Peyer's patch (tissue), 4 donors: Measurements from ENCODE around the gene HSP90AA1. TPM values are rescaled to one million over a fixed set of nuclear protein-coding genes. Genes with fewer than 3 reads are reported as not detected.

Experiments used
- DNase-seq, 3 donors: peaks; one replicate each; pipeline ENCODE4 v3.0.0-alpha.2; 2017 to 2019
- H3K27ac ChIP-seq, 4 donors: fragments of 200-600 bp; sonication (generic); one replicate each; pipeline ENCODE4 v1.5.1; 2016 to 2019
- H3K27me3 ChIP-seq, 2 donors: fragments of 200-600 bp; sonication (generic); one replicate each; pipeline ENCODE4 v1.5.1; 2019
- H3K36me3 ChIP-seq, 3 donors: fragments of 200-600 bp; sonication (generic); one replicate each; pipeline ENCODE4 v1.5.1; 2016 to 2019
- H3K4me1 ChIP-seq, 4 donors: fragments of 200-600 bp; sonication (generic); one replicate each; pipeline ENCODE4 v1.5.1; 2016 to 2019
- H3K4me3 ChIP-seq, 4 donors: fragments of 200-600 bp; sonication (generic); 1 replicate in 3 of 4; 2 replicates in 1 of 4; pipeline ENCODE4 v1.5.1; 2016 to 2019; ENCODE audit warnings: mild to moderate bottlenecking in 1 of 4
- H3K9me3 ChIP-seq, 4 donors: fragments of 200-600 bp; sonication (generic); one replicate each; pipeline ENCODE4 v1.5.1; 2016 to 2019; ENCODE audit warnings: mild to moderate bottlenecking in 1 of 4
- CTCF ChIP-seq, 6 experiments: fragments of 450-650 bp in 4 of 6; fragments of 200-600 bp in 2 of 6; sonication (generic) in 1 of 6; IDR thresholded peaks; one replicate each; pipeline ENCODE4 v1.5.1; 2017 to 2019; ENCODE audit warnings: antibody characterized with exemption in 6 of 6, mild to moderate bottlenecking in 3 of 6, moderate library complexity in 1 of 6
- POLR2A ChIP-seq, 2 donors: fragments of 450-650 bp; IDR thresholded peaks; one replicate each; pipeline ENCODE4 v1.5.1; 2017; ENCODE audit warnings: antibody characterized with exemption in 2 of 2, mild to moderate bottlenecking in 2 of 2, moderate library complexity in 2 of 2
- total RNA-seq, 4 donors: library from RNA; depleted of rRNA; stranded (reverse); fragments of >200 nt; gene quantifications; one replicate each; pipeline ENCODE4 v1.1.0, GENCODE V29; 2016

The HSP90AA1 gene
- total RNA-seq, 4 donors from 2014 or later, result 141 to 550 (median 254) TPM

GRCh38 chr14:102095871-102096568, 9.2 kb upstream of the HSP90AA1 start:
- TF ChIP-seq CTCF (IDR thresholded peaks at IDR 0.05), result no peak
- TF ChIP-seq POLR2A (IDR thresholded peaks at IDR 0.05), result no peak
- H3K27ac ChIP-seq, result no peak overlapping the region
- peaks cover 0 to 3% (median 0%) of the 10 kb centered on the region in 4 donors for H3K4me1 ChIP-seq
- no peaks in the 10 kb centered on the region for H3K27me3 ChIP-seq
- H3K9me3 ChIP-seq, result no peaks in the 10 kb centered on the region
- H3K4me3 ChIP-seq, result no peak overlapping the region
- H3K36me3 ChIP-seq, result no peaks in the 10 kb centered on the region
- DNase-seq, result no peak

GRCh38 chr14:102095231-102095870, 8.5 kb upstream of the HSP90AA1 start:
- no peak for TF ChIP-seq CTCF (IDR thresholded peaks at IDR 0.05)
- TF ChIP-seq POLR2A (IDR thresholded peaks at IDR 0.05), result no peak
- Histone ChIP-seq H3K27me3 (no peaks in the 10 kb centered on the region), H3K4me3 (no peak overlapping the region), H3K27ac (no peak overlapping the region), H3K36me3 (no peaks in the 10 kb centered on the region), H3K4me1 (peaks cover 0 to 3% (median 0%) of the 10 kb centered on the region in 4 donors), H3K9me3 (no peaks in the 10 kb centered on the region)
- no peak for DNase-seq

GRCh38 chr14:102094101-102094500, 7.3 kb upstream of the HSP90AA1 start:
- Histone ChIP-seq H3K4me3 (no peak overlapping the region), H3K36me3 (no peaks in the 10 kb centered on the region), H3K27me3 (no peaks in the 10 kb centered on the region), H3K27ac (no peak overlapping the region), H3K9me3 (no peaks in the 10 kb centered on the region), H3K4me1 (peaks cover 0 to 3% (median under 1%) of the 10 kb centered on the region in 4 donors)
- TF ChIP-seq CTCF (IDR thresholded peaks at IDR 0.05) (no peak), POLR2A (IDR thresholded peaks at IDR 0.05) (no peak)
- DNase-seq, result no peak

GRCh38 chr14:102092806-102093205, 6.0 kb upstream of the HSP90AA1 start:
- Histone ChIP-seq H3K27me3 (no peaks in the 10 kb centered on the region), H3K9me3 (no peaks in the 10 kb centered on the region), H3K36me3 (no peaks in the 10 kb centered on the region), H3K27ac (no peak overlapping the region), H3K4me3 (no peak overlapping the region), H3K4me1 (peaks cover 0 to 10% (median 3%) of the 10 kb centered on the region in 4 donors)
- TF ChIP-seq CTCF (IDR thresholded peaks at IDR 0.05) (no peak), POLR2A (IDR thresholded peaks at IDR 0.05) (no peak)
- DNase-seq, result no peak

GRCh38 chr14:102090713-102091112, 3.9 kb upstream of the HSP90AA1 start:
- Histone ChIP-seq H3K27me3 (no peaks in the 10 kb centered on the region), H3K27ac (no peak overlapping the region), H3K9me3 (no peaks in the 10 kb centered on the region), H3K4me1 (peaks cover 0 to 10% (median 3%) of the 10 kb centered on the region in 4 donors), H3K36me3 (no peaks in the 10 kb centered on the region), H3K4me3 (no peak overlapping the region)
- TF ChIP-seq POLR2A (IDR thresholded peaks at IDR 0.05), result no peak
- no peak for TF ChIP-seq CTCF (IDR thresholded peaks at IDR 0.05)
- DNase-seq, result no peak
